WTC11 (cell line): ENCODE data around the gene DAG1.
A peak's percentile ranks its signal among the peaks of the same experiment; 100 is the strongest.

Experiments
- CREM ChIP-seq: sonication (generic); formaldehyde crosslinking; IDR thresholded peaks from 2 replicates; pipeline ENCODE4 v1.8.1; 2022; ENCODE audit warnings: mild to moderate bottlenecking, missing genetic modification reagents, moderate library complexity
- FOXP1 ChIP-seq: sonication (generic); formaldehyde crosslinking; IDR thresholded peaks from 2 replicates; pipeline ENCODE4 v1.8.0; 2022; ENCODE audit warnings: missing genetic modification reagents, mild to moderate bottlenecking, moderate library complexity, borderline replicate concordance
- TF ChIP-seq, protein P1 (sequence below): fragments of 200-600 bp; IDR thresholded peaks from 2 replicates; pipeline ENCODE4 v1.8.0; 2022; ENCODE audit warnings: antibody characterized with exemption
- TF ChIP-seq, protein P2 (sequence below): sonication (generic); formaldehyde crosslinking; IDR thresholded peaks from 2 replicates; pipeline ENCODE4 v1.8.1; 2023; ENCODE audit warnings: mild to moderate bottlenecking, missing genetic modification reagents, moderate library complexity
- TF ChIP-seq, protein P3 (sequence below): sonication (generic); formaldehyde crosslinking; conservative IDR thresholded peaks from 2 replicates; pipeline ENCODE4 v1.8.1; 2023; ENCODE audit warnings: mild to moderate bottlenecking, low read depth, missing genetic modification reagents, moderate library complexity

DNA sequence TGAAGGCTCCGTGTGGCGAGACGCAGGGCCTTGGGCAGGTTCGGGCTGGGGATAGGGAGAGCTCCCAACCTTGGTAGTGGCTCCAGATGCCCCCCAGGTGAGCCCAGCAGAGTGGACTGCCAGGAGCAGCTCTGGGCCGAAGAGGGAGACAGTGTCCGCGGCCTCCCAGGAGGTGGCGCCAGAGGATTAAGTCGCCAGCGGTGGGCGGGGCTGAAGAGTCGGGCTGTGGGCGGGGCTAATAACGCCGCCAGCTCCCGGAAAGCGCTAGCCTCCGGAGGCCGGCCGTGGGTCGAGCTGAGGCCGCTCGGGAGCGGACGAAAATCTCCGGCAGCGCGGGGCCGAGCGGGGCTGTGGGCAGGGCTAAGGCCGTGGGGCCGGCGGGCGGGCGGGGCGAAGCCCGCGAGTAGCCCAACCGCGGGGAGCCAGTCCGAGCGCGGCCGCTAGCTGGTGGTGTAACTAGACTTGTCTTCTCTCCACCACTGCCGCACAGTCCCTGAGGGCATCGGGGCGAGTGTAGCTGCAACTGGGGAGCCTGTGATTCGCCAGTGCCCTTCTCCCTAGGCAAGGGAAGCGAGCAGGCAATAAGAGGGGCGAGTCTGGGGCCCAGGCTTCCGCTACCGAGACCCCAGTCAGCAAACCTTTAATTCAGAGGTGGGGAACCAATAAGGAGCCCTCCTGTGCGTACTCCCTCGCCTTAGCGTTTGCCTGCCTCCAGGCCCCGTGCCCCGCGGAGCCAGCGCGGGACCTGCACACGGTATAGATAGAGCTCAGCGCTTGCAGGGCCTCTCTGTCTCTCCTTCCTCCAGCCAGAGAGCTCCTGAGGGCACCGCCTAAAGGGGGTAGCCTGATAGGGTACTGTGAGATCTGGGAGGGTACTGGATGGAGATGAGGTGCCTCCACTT is 69.8 kb downstream of the DAG1 start:
- TF ChIP-seq, protein P1, sequence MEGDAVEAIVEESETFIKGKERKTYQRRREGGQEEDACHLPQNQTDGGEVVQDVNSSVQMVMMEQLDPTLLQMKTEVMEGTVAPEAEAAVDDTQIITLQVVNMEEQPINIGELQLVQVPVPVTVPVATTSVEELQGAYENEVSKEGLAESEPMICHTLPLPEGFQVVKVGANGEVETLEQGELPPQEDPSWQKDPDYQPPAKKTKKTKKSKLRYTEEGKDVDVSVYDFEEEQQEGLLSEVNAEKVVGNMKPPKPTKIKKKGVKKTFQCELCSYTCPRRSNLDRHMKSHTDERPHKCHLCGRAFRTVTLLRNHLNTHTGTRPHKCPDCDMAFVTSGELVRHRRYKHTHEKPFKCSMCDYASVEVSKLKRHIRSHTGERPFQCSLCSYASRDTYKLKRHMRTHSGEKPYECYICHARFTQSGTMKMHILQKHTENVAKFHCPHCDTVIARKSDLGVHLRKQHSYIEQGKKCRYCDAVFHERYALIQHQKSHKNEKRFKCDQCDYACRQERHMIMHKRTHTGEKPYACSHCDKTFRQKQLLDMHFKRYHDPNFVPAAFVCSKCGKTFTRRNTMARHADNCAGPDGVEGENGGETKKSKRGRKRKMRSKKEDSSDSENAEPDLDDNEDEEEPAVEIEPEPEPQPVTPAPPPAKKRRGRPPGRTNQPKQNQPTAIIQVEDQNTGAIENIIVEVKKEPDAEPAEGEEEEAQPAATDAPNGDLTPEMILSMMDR: peak; percentile 80
- no peak for TF ChIP-seq CREM (CRISPR knock-in tag)
- TF ChIP-seq, protein P2, sequence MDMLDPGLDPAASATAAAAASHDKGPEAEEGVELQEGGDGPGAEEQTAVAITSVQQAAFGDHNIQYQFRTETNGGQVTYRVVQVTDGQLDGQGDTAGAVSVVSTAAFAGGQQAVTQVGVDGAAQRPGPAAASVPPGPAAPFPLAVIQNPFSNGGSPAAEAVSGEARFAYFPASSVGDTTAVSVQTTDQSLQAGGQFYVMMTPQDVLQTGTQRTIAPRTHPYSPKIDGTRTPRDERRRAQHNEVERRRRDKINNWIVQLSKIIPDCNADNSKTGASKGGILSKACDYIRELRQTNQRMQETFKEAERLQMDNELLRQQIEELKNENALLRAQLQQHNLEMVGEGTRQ (CRISPR knock-in tag): no peak
- TF ChIP-seq, protein P3, sequence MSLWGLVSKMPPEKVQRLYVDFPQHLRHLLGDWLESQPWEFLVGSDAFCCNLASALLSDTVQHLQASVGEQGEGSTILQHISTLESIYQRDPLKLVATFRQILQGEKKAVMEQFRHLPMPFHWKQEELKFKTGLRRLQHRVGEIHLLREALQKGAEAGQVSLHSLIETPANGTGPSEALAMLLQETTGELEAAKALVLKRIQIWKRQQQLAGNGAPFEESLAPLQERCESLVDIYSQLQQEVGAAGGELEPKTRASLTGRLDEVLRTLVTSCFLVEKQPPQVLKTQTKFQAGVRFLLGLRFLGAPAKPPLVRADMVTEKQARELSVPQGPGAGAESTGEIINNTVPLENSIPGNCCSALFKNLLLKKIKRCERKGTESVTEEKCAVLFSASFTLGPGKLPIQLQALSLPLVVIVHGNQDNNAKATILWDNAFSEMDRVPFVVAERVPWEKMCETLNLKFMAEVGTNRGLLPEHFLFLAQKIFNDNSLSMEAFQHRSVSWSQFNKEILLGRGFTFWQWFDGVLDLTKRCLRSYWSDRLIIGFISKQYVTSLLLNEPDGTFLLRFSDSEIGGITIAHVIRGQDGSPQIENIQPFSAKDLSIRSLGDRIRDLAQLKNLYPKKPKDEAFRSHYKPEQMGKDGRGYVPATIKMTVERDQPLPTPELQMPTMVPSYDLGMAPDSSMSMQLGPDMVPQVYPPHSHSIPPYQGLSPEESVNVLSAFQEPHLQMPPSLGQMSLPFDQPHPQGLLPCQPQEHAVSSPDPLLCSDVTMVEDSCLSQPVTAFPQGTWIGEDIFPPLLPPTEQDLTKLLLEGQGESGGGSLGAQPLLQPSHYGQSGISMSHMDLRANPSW: 0 out of 2 replicates have a peak, but pooled peaks have one; percentile 37
- no peak; the same call in 1 of the 2 replicates for TF ChIP-seq FOXP1 (CRISPR knock-in tag)
